ENCODE results near the gene MYPOP. TPM values are rescaled to one million over a fixed set of nuclear protein-coding genes. Genes with fewer than 3 reads are reported as not detected.

Gene MYPOP
- total and polyA plus RNA-seq, 10 of the 15 experiments (the other 5 are each of a cell fraction or from before 2014, with no cell fraction given): 0.47 to 9.4 (median 1.4) TPM

DNA sequence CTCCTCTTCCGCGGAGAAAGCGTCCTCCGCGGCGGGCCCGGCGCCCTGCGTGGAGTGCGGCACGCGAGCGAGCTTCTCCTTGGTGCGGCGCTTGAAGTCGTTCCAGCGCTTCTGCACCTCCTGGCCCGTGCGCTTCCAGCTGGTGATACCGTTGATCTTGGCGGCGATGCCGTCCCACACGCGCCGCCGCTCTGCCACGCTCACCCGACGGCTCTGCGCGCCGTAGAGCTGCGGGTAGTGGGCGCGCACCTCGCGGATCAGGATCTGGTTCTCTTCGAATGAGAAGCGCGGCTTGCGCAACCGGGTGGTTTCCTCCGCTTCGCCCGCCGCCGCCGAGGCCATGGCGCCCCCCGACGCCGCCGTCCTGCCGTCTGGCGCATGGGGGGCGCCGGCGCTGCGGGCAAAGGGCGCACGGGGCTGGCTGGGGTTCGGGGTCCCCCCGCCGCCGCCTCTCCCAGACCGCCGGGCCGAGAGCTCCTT is 941 bp downstream of the MYPOP start (continued):
- TF ChIP-seq NFYB (IDR thresholded peaks at IDR 0.05; ENCODE audit: insufficient read depth, low read depth, low read length) (no peak), CBFB (IDR thresholded peaks at IDR 0.05; ENCODE audit: low read depth) (no peak), MEF2B (IDR thresholded peaks at IDR 0.05; ENCODE audit: partially characterized antibody, poor library complexity, severe bottlenecking) (no peak), MYC (IDR thresholded peaks at IDR 0.05; ENCODE audit: insufficient read depth, insufficient read length, insufficient replicate concordance, low read length, severe bottlenecking) (no peak), JUND (IDR thresholded peaks at IDR 0.05; ENCODE audit: low read depth, low read length) (no peak), ESRRA (IDR thresholded peaks at IDR 0.05; ENCODE audit: low read length) (no peak), ASH2L (IDR thresholded peaks at IDR 0.05; ENCODE audit: borderline replicate concordance, low read depth) (no peak), GABPA (IDR thresholded peaks at IDR 0.05; ENCODE audit: low read depth) (no peak), POLR2A (IDR thresholded peaks at IDR 0.05; ENCODE audit: low read depth, low read length) (0 out of 2 replicates have a peak, but pooled peaks have one; percentile 32), STAT3 (IDR thresholded peaks at IDR 0.05; ENCODE audit: low read depth, low read length) (no peak), ZZZ3 (IDR thresholded peaks at IDR 0.05; ENCODE audit: control insufficient read depth, insufficient read length, low read depth) (no peak), ZNF24 (IDR thresholded peaks at IDR 0.05) (no peak)
- TF ChIP-seq, protein P1, sequence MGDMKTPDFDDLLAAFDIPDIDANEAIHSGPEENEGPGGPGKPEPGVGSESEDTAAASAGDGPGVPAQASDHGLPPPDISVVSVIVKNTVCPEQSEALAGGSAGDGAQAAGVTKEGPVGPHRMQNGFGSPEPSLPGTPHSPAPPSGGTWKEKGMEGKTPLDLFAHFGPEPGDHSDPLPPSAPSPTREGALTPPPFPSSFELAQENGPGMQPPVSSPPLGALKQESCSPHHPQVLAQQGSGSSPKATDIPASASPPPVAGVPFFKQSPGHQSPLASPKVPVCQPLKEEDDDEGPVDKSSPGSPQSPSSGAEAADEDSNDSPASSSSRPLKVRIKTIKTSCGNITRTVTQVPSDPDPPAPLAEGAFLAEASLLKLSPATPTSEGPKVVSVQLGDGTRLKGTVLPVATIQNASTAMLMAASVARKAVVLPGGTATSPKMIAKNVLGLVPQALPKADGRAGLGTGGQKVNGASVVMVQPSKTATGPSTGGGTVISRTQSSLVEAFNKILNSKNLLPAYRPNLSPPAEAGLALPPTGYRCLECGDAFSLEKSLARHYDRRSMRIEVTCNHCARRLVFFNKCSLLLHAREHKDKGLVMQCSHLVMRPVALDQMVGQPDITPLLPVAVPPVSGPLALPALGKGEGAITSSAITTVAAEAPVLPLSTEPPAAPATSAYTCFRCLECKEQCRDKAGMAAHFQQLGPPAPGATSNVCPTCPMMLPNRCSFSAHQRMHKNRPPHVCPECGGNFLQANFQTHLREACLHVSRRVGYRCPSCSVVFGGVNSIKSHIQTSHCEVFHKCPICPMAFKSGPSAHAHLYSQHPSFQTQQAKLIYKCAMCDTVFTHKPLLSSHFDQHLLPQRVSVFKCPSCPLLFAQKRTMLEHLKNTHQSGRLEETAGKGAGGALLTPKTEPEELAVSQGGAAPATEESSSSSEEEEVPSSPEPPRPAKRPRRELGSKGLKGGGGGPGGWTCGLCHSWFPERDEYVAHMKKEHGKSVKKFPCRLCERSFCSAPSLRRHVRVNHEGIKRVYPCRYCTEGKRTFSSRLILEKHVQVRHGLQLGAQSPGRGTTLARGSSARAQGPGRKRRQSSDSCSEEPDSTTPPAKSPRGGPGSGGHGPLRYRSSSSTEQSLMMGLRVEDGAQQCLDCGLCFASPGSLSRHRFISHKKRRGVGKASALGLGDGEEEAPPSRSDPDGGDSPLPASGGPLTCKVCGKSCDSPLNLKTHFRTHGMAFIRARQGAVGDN (IDR thresholded peaks at IDR 0.05): no peak
- TF ChIP-seq, protein P2, sequence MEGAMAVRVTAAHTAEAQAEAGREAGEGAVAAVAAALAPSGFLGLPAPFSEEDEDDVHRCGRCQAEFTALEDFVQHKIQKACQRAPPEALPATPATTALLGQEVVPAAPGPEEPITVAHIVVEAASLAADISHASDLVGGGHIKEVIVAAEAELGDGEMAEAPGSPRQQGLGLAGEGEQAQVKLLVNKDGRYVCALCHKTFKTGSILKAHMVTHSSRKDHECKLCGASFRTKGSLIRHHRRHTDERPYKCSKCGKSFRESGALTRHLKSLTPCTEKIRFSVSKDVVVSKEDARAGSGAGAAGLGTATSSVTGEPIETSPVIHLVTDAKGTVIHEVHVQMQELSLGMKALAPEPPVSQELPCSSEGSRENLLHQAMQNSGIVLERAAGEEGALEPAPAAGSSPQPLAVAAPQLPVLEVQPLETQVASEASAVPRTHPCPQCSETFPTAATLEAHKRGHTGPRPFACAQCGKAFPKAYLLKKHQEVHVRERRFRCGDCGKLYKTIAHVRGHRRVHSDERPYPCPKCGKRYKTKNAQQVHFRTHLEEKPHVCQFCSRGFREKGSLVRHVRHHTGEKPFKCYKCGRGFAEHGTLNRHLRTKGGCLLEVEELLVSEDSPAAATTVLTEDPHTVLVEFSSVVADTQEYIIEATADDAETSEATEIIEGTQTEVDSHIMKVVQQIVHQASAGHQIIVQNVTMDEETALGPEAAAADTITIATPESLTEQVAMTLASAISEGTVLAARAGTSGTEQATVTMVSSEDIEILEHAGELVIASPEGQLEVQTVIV (IDR thresholded peaks at IDR 0.05; ENCODE audit: borderline replicate concordance, partially characterized antibody): no peak
- TF ChIP-seq, protein P3, sequence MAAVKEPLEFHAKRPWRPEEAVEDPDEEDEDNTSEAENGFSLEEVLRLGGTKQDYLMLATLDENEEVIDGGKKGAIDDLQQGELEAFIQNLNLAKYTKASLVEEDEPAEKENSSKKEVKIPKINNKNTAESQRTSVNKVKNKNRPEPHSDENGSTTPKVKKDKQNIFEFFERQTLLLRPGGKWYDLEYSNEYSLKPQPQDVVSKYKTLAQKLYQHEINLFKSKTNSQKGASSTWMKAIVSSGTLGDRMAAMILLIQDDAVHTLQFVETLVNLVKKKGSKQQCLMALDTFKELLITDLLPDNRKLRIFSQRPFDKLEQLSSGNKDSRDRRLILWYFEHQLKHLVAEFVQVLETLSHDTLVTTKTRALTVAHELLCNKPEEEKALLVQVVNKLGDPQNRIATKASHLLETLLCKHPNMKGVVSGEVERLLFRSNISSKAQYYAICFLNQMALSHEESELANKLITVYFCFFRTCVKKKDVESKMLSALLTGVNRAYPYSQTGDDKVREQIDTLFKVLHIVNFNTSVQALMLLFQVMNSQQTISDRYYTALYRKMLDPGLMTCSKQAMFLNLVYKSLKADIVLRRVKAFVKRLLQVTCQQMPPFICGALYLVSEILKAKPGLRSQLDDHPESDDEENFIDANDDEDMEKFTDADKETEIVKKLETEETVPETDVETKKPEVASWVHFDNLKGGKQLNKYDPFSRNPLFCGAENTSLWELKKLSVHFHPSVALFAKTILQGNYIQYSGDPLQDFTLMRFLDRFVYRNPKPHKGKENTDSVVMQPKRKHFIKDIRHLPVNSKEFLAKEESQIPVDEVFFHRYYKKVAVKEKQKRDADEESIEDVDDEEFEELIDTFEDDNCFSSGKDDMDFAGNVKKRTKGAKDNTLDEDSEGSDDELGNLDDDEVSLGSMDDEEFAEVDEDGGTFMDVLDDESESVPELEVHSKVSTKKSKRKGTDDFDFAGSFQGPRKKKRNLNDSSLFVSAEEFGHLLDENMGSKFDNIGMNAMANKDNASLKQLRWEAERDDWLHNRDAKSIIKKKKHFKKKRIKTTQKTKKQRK (IDR thresholded peaks at IDR 0.05; ENCODE audit: low read depth, low read length): no peak
- TF ChIP-seq, protein P4, sequence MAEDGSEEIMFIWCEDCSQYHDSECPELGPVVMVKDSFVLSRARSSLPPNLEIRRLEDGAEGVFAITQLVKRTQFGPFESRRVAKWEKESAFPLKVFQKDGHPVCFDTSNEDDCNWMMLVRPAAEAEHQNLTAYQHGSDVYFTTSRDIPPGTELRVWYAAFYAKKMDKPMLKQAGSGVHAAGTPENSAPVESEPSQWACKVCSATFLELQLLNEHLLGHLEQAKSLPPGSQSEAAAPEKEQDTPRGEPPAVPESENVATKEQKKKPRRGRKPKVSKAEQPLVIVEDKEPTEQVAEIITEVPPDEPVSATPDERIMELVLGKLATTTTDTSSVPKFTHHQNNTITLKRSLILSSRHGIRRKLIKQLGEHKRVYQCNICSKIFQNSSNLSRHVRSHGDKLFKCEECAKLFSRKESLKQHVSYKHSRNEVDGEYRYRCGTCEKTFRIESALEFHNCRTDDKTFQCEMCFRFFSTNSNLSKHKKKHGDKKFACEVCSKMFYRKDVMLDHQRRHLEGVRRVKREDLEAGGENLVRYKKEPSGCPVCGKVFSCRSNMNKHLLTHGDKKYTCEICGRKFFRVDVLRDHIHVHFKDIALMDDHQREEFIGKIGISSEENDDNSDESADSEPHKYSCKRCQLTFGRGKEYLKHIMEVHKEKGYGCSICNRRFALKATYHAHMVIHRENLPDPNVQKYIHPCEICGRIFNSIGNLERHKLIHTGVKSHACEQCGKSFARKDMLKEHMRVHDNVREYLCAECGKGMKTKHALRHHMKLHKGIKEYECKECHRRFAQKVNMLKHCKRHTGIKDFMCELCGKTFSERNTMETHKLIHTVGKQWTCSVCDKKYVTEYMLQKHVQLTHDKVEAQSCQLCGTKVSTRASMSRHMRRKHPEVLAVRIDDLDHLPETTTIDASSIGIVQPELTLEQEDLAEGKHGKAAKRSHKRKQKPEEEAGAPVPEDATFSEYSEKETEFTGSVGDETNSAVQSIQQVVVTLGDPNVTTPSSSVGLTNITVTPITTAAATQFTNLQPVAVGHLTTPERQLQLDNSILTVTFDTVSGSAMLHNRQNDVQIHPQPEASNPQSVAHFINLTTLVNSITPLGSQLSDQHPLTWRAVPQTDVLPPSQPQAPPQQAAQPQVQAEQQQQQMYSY (CRISPR knock-in tag; IDR thresholded peaks at IDR 0.05): no peak

All from GM12878 (cell line).